SK-N-SH (cell line): ENCODE results near the gene ZBTB46. TPM values are rescaled to one million over a fixed set of nuclear protein-coding genes. Genes with fewer than 3 reads are reported as not detected.
A peak's percentile ranks its signal among the peaks of the same experiment; 100 is the strongest.

Source experiments
- CTCF ChIA-PET: fragments of 300-600, 350-600 bp; formaldehyde crosslinking; extraction: SDS; loops from one replicate; lab custom pipeline; 2021; lab: Yijun Ruan, JAX
- POLR2A ChIA-PET: fragments of 350-600 bp; sonication (Branson Sonifier 250); formaldehyde crosslinking; extraction: SDS; loops from one replicate; lab custom pipeline; 2020; ENCODE audit warnings: antibody characterized with exemption, inconsistent platforms; lab: Yijun Ruan, JAX
- DNase-seq: peaks from one replicate; pipeline ENCODE4 v3.0.0; 2012
- H2AFZ ChIP-seq: fragments of 200-600 bp; sonication (generic); 2 replicates; pipeline ENCODE4 v1.8.1; 2016; ENCODE audit warnings: antibody characterized with exemption, mild to moderate bottlenecking, low read depth
- H3F3A ChIP-seq: fragments of 200-600 bp; sonication (generic); replicated peaks from 2 replicates; pipeline ENCODE3; 2016; ENCODE audit warnings: antibody characterized with exemption, mild to moderate bottlenecking; ENCODE audit not compliant: insufficient read depth
- H3K27ac ChIP-seq, 2 experiments: fragments of 200-500 bp in 1 of 2; fragments of 200-600 bp in 1 of 2; sonication (Bioruptor generic) in 1 of 2; sonication (generic), shearing (Covaris generic) in 1 of 2; 2 replicates each; pipeline versions ENCODE4 v1.5.1 to v1.6.1; 2014 to 2016; ENCODE audit warnings: low read depth in 2 of 2, inconsistent platforms in 1 of 2, low read length in 1 of 2, mild to moderate bottlenecking in 1 of 2, mixed read lengths in 1 of 2
- H3K27me3 ChIP-seq: fragments of 200-600 bp; sonication (generic), shearing (Covaris generic); 2 replicates; pipeline ENCODE4 v1.6.1; 2016; ENCODE audit warnings: mixed run types; ENCODE audit not compliant: insufficient read depth
- H3K36me3 ChIP-seq, 2 experiments: fragments of 200-500 bp in 1 of 2; fragments of 200-600 bp in 1 of 2; sonication (Bioruptor generic) in 1 of 2; sonication (generic) in 1 of 2; replicated peaks in 1 of 2; 2 replicates each; pipeline versions ENCODE3 to v1.5.1; 2014 to 2016; ENCODE audit warnings: low read length in 1 of 2, mild to moderate bottlenecking in 1 of 2; ENCODE audit not compliant: insufficient read depth in 2 of 2, control insufficient read depth in 1 of 2
- H3K4me1 ChIP-seq, 2 experiments: fragments of 200-500 bp in 1 of 2; fragments of 200-600 bp in 1 of 2; sonication (Bioruptor generic) in 1 of 2; sonication (generic), shearing (Covaris generic) in 1 of 2; 2 replicates each; pipeline versions ENCODE4 v1.5.1 to v1.6.1; 2014 to 2016; ENCODE audit warnings: low read depth in 1 of 2, low read length in 1 of 2, mixed run types in 1 of 2; ENCODE audit not compliant: insufficient read depth in 2 of 2, control insufficient read depth in 1 of 2
- H3K4me2 ChIP-seq: fragments of 200-600 bp; sonication (generic), shearing (Covaris generic); 2 replicates; pipeline ENCODE4 v1.6.1; 2017; ENCODE audit warnings: mixed run types
- H3K4me3 ChIP-seq, 2 experiments: fragments of 200-500 bp in 1 of 2; fragments of 200-600 bp in 1 of 2; sonication (Bioruptor generic) in 1 of 2; sonication (generic), shearing (Covaris generic) in 1 of 2; 2 replicates each; pipeline versions ENCODE4 v1.5.1 to v1.8.1; 2014 to 2016; ENCODE audit warnings: low read depth in 2 of 2, inconsistent platforms in 1 of 2, low read length in 1 of 2, mild to moderate bottlenecking in 1 of 2, mixed read lengths in 1 of 2, moderate library complexity in 1 of 2
- H3K79me2 ChIP-seq: fragments of 200-600 bp; sonication (generic); 2 replicates; pipeline ENCODE4 v1.8.1; 2017; ENCODE audit warnings: mild to moderate bottlenecking; ENCODE audit not compliant: insufficient read depth
- H3K9ac ChIP-seq: fragments of 200-600 bp; sonication (generic); 2 replicates; pipeline ENCODE4 v1.6.1; 2017; ENCODE audit warnings: mixed run types
- H3K9me2 ChIP-seq: fragments of 200-600 bp; sonication (generic); 2 replicates; pipeline ENCODE4 v1.6.1; 2017; ENCODE audit warnings: mixed run types
- H3K9me3 ChIP-seq: fragments of 200-600 bp; sonication (generic); 2 replicates; pipeline ENCODE4 v1.6.1; 2017; ENCODE audit warnings: mixed run types, mild to moderate bottlenecking, moderate library complexity
- H4K20me1 ChIP-seq: fragments of 200-600 bp; sonication (generic); 2 replicates; pipeline ENCODE4 v1.6.1; 2017; ENCODE audit warnings: mild to moderate bottlenecking, mixed run types; ENCODE audit not compliant: insufficient read depth
- CHD2 ChIP-seq: fragments of 150-350 bp; IDR thresholded peaks from 2 replicates; pipeline ENCODE4 v1.6.1; 2018; ENCODE audit warnings: low read length; ENCODE audit not compliant: partially characterized antibody
- EP300 ChIP-seq, 2 experiments: IDR thresholded peaks; 2 replicates each; pipeline versions ENCODE4 v1.4.0 to v1.6.1; 2012; ENCODE audit warnings: borderline replicate concordance in 1 of 2, low read depth in 1 of 2, low read length in 1 of 2
- FOSL2 ChIP-seq: IDR thresholded peaks from 2 replicates; pipeline ENCODE4 v1.4.0; 2012; ENCODE audit warnings: low read depth, mild to moderate bottlenecking, moderate library complexity, borderline replicate concordance
- FOXJ3 ChIP-seq: sonication (generic); formaldehyde crosslinking; IDR thresholded peaks from 2 replicates; pipeline ENCODE4 v1.5.1; 2020; ENCODE audit warnings: mild to moderate bottlenecking, missing genetic modification reagents
- GABPA ChIP-seq: IDR thresholded peaks from 2 replicates; pipeline ENCODE4 v1.4.0; 2012; ENCODE audit warnings: low read depth, mild to moderate bottlenecking
- JUND ChIP-seq: IDR thresholded peaks from 2 replicates; pipeline ENCODE4 v1.4.0; 2012
- MXI1 ChIP-seq: IDR thresholded peaks from 2 replicates; pipeline ENCODE4 v1.6.1; 2012; ENCODE audit warnings: mild to moderate bottlenecking, low read depth, low read length, improper control_type of control experiment
- NFIC ChIP-seq: IDR thresholded peaks from 2 replicates; pipeline ENCODE4 v1.4.0; 2012; ENCODE audit warnings: borderline replicate concordance
- NRF1 ChIP-seq: IDR thresholded peaks from 2 replicates; pipeline ENCODE4 v1.6.1; 2012; ENCODE audit warnings: low read depth, mild to moderate bottlenecking, low read length
- RAD21 ChIP-seq: IDR thresholded peaks from 2 replicates; pipeline ENCODE4 v1.6.1; 2012; ENCODE audit warnings: mild to moderate bottlenecking, low read length
- RCOR1 ChIP-seq: fragments of 150-350 bp; IDR thresholded peaks from 2 replicates; pipeline ENCODE4 v1.6.1; 2017; ENCODE audit warnings: antibody characterized with exemption, low read length
- RFX5 ChIP-seq: IDR thresholded peaks from 2 replicates; pipeline ENCODE4 v1.6.1; 2012; ENCODE audit warnings: mild to moderate bottlenecking, improper control_type of control experiment, low read length
- RXRA ChIP-seq: IDR thresholded peaks from 2 replicates; pipeline ENCODE4 v1.4.0; 2012; ENCODE audit warnings: low read depth, mild to moderate bottlenecking, borderline replicate concordance
- SMC3 ChIP-seq: IDR thresholded peaks from 2 replicates; pipeline ENCODE4 v1.6.1; 2012; ENCODE audit warnings: low read depth, low read length, improper control_type of control experiment
- TAF1 ChIP-seq: IDR thresholded peaks from 2 replicates; pipeline ENCODE4 v1.6.1; 2012; ENCODE audit warnings: low read depth, mild to moderate bottlenecking, low read length, moderate library complexity, borderline replicate concordance
- WGBS: methylation state at CpG from one replicate; pipeline ENCODE4 v1.1.6; 2017; ENCODE audit warnings: low lambda C conversion rate; 5-methylcytosine and 5-hydroxymethylcytosine counted together
- polyA plus RNA-seq, 3 experiments: library from polyadenylated mRNA; depleted of rRNA; stranded (reverse); fragments of >200 nt; gene quantifications; 2 replicates each; pipeline ENCODE4 v1.2.3, GENCODE V29; 2012
- TF ChIP-seq, protein P1 (sequence below): IDR thresholded peaks from 2 replicates; pipeline ENCODE4 v1.4.0; 2012; ENCODE audit warnings: low read depth
- TF ChIP-seq, protein P2 (sequence below): IDR thresholded peaks from 2 replicates; pipeline ENCODE4 v1.4.0; 2012; ENCODE audit warnings: low read depth, borderline replicate concordance
- TF ChIP-seq, protein P3 (sequence below): fragments of 200-600 bp; sonication (generic); IDR thresholded peaks from 2 replicates; pipeline ENCODE4 v1.6.1; 2017; ENCODE audit warnings: antibody characterized with exemption, mild to moderate bottlenecking, moderate library complexity

The ZBTB46 gene
- polyA plus RNA-seq, 1 of the 3 experiments (the other 2 are of a cell fraction) = 0.15 TPM

DNA sequence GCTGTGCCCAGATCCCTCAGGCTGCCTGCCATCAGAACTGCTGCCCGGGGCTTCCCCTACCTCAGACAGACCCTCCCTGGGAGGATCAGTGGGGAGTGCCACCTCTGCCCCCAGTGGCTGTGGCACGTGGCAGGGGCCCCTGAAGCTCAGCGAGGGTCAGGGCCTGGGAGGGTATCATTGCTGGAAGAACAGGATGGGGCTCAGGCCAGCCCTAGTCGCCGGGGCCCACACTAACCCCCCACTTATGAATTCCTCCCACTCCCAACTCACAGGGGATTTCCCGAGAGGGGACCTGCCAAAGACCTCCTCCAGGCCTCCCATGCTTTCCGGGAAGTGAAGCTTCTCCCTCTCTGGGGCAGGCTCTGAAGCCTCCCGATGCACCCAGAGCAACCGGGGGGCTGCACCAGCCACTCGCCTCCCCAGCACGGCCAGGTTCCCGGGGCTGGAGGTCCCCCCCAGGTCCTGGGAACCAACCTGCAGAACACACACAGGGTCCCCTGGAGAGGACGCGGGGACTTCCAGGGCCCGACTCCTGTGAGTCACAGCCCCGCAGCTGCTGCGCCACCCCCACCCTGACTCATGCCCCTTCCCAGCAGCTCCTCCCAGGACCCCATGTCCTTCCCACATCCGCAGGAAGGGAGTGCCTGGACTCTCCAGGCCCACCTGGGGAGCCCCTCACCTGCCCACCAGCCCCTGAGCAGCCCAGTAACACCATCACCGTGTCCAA, 132.2 kb downstream of the ZBTB46 start (continued):
- peak; percentile 98 for TF ChIP-seq FOSL2
- TF ChIP-seq, protein P1, sequence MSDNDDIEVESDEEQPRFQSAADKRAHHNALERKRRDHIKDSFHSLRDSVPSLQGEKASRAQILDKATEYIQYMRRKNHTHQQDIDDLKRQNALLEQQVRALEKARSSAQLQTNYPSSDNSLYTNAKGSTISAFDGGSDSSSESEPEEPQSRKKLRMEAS = peak; percentile 15
- no peak for TF ChIP-seq RCOR1
- peak in 1 of 2 experiments; percentile 59; a peak in 1 of 4 replicates for TF ChIP-seq EP300 (IDR thresholded peaks at IDR 0.05; ENCODE audit: borderline replicate concordance in 1 of 2, low read depth in 1 of 2, low read length in 1 of 2)
- no peak for TF ChIP-seq RFX5
- TF ChIP-seq RAD21 = no peak
- no peak for TF ChIP-seq NFIC
- no peak; the same call in 1 of the 2 replicates for TF ChIP-seq TAF1
- TF ChIP-seq SMC3 = no peak
- TF ChIP-seq NRF1 = no peak
- TF ChIP-seq, protein P2, sequence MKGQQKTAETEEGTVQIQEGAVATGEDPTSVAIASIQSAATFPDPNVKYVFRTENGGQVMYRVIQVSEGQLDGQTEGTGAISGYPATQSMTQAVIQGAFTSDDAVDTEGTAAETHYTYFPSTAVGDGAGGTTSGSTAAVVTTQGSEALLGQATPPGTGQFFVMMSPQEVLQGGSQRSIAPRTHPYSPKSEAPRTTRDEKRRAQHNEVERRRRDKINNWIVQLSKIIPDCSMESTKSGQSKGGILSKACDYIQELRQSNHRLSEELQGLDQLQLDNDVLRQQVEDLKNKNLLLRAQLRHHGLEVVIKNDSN = no peak
- peak; percentile 3 for TF ChIP-seq CHD2

DNA sequence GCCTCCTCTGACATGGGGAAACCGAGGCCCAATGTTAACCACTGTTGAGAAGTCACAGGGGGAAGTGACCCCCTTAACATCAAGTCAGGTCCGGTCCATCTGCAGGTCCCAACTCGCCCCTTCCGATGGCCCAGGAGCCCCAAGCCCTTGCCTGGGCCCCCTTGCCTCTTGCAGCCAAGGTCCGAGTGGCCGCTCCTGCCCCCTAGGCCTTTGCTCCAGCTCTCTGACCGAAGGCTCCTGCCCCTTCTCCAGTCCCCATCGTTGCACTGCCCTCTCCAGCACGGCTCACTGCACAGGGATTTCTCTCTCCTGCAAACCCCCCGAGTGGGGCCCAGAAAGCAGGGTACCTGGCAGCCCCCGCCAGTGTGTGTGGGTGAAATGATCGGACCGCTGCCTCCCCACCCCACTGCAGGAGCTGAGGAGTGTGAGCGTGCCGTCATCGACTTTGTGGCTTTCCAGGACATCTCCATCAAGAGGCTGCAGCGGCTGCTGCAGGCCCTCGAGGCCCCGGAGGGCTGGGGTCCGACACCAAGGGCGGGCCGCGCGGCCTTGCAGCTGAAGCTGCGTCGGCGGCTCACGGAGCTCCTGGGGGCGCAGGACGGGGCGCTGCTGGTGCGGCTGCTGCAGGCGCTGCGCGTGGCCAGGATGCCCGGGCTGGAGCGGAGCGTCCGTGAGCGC, 133.1 kb downstream of the ZBTB46 start:
- Histone ChIP-seq H3K36me3 (peaks cover 0 to 9% of the 10 kb centered on the region in 2 experiments), H3K79me2 (no peaks in the 10 kb centered on the region), H3K4me1 (peaks cover 22 to 30% of the 10 kb centered on the region in 2 experiments; a peak in 3 of 4 replicates), H2AFZ (no peak overlapping the region), H4K20me1 (no peaks in the 10 kb centered on the region), H3K4me3 (no peak overlapping the region), H3K27ac (peak overlapping the region in 1 of 2 experiments; percentile 85; a peak in 3 of 4 replicates), H3F3A (no peaks in the 10 kb centered on the region), H3K9me3 (no peaks in the 10 kb centered on the region), H3K9me2 (no peaks in the 10 kb centered on the region), H3K27me3 (no peaks in the 10 kb centered on the region), H3K9ac (0 out of 2 replicates have a peak overlapping the region, but pooled peaks have one; percentile 61), H3K4me2 (peak overlapping the region; percentile 72; the same call in 1 of the 2 replicates)
- TF ChIP-seq FOXJ3 = no peak
- TF ChIP-seq SMC3 = no peak
- TF ChIP-seq, protein P3, sequence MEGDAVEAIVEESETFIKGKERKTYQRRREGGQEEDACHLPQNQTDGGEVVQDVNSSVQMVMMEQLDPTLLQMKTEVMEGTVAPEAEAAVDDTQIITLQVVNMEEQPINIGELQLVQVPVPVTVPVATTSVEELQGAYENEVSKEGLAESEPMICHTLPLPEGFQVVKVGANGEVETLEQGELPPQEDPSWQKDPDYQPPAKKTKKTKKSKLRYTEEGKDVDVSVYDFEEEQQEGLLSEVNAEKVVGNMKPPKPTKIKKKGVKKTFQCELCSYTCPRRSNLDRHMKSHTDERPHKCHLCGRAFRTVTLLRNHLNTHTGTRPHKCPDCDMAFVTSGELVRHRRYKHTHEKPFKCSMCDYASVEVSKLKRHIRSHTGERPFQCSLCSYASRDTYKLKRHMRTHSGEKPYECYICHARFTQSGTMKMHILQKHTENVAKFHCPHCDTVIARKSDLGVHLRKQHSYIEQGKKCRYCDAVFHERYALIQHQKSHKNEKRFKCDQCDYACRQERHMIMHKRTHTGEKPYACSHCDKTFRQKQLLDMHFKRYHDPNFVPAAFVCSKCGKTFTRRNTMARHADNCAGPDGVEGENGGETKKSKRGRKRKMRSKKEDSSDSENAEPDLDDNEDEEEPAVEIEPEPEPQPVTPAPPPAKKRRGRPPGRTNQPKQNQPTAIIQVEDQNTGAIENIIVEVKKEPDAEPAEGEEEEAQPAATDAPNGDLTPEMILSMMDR = no peak
- TF ChIP-seq RXRA = no peak
- TF ChIP-seq JUND = no peak
- TF ChIP-seq RAD21 = no peak
- TF ChIP-seq, protein P2 = no peak
- TF ChIP-seq FOSL2 = no peak
- no peak for TF ChIP-seq NFIC
- TF ChIP-seq GABPA = no peak
- no peak for TF ChIP-seq MXI1
- POLR2A ChIA-PET = interaction anchor here (0.7 to 3.4 kb wide), 7 partner anchors 10 to 281 kb away, joined by 3 to 22 read pairs (median 3); partner anchors contain the start of genes ARFRP1, RTEL1, SAMD10 and STMN3
- CTCF ChIA-PET = interaction anchor here (0.6 to 1.7 kb wide), 5 partner anchors 11 to 276 kb away, joined by 3 to 6 read pairs (median 3); no protein-coding TSS in a partner anchor
- 89% methylated on average over 25 of the region's 40 CpGs for WGBS
- DNase-seq = peak; percentile 47
